Measurements from ENCODE around the gene ZNF337.

DNA sequence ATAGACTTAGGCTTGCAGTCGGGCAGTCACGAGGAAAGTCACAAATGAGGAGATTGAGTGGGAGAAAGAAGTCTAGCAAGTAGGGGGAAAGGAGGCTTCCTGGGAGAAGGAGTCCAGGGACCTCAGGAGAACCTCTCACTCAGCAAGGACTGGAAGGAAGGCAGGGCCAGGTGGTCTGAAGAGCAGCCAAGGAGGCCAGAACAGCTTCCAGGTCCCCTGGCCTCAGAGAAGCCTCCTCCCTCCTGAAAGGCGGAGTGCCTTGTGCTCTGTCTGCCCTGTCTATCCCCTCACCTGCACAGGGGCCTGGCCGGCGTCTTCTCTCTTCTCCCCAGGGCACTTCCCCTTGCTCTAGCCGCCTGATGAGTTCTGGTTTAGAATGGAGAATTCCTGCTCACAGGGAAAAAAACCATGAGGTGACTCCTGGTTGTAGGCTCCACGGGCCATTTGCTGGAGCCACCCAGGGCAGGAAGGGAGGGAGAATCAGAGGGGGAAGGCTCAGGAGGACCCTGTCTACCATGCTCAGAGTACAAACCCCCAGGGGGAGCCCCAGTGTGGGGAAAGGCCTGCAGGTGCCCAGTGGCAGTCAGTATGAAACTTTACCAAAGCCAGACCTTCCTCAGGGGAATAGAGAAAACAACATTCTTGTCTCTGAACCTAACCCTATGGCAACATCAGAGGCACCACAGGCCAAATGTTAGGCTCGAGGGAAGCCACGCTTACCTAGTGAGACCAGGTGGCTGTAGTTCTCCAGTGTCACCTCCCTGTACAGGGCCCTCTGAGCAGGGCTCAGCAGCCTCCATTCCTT, 11.2 kb downstream of the ZNF337 start:
- no peak for TF ChIP-seq CTCF (IDR thresholded peaks at IDR 0.05; ENCODE audit: poor library complexity)
- TF ChIP-seq EZH2 (IDR thresholded peaks at IDR 0.05; ENCODE audit: borderline replicate concordance) = no peak

Measured in hepatocyte (in vitro differentiated cells).